PC-3 (cell line): ENCODE results near the gene SLC15A1.

Experiments used
- CTCF ChIP-seq: fragments of 300-600 bp; sonication (generic); conservative IDR thresholded peaks from 2 replicates; pipeline ENCODE4 v1.5.1; 2017; ENCODE audit warnings: antibody characterized with exemption, low read depth, mild to moderate bottlenecking, low read length
- EZH2 ChIP-seq: fragments of 300-600 bp; sonication (generic); IDR thresholded peaks from one replicate; pipeline ENCODE4 v1.6.1; 2017; ENCODE audit warnings: antibody characterized with exemption, mild to moderate bottlenecking, low read length; ENCODE audit not compliant: unreplicated experiment
- EZH2phosphoT487 ChIP-seq: fragments of 300-600 bp; sonication (generic); IDR thresholded peaks from 2 replicates; pipeline ENCODE4 v1.6.1; 2018; ENCODE audit warnings: mild to moderate bottlenecking, antibody characterized with exemption, low read length, borderline replicate concordance

GRCh38 chr13:98796191-98796590 lies 43.7 kb upstream of the SLC15A1 start:
- TF ChIP-seq CTCF, result no peak
- TF ChIP-seq EZH2, result no peak
- TF ChIP-seq EZH2phosphoT487, result no peak
